ENCODE results near the gene KCNAB2. TPM values are rescaled to one million over a fixed set of nuclear protein-coding genes. Genes with fewer than 3 reads are reported as not detected.

KCNAB2 gene
- total RNA-seq, 2 donors from 2014 or later, result 210 to 232 TPM

DNA sequence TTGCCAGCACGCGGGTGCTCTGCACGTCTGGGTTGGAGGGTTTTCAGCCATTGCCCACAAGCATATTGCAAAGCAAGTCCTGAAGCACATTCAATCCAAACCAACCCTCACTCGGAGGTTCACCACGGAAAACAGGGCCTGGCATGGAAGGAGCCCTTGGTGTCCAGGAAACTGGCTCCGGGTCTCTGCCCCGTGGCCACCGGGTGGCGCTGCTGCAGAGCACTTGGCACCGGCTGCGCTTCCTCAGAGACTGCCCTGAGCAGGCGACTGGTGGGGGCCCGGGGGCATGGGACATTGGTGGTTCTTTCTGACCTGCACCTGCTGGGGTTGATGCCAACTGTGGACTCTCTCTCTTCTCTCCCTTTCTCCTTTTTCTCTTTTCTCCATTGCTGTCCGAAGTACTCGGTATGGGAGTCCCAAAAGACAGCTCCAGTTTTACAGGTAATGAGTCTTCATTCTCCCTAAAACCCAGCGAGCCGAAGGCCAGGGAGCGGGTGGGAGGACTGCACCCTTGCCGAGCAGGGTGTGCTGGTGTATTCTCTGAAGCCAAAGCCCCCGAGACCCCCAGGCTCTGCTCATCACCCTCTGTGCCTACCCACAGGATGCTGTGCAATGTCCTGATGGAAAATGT is 4.1 kb upstream of the KCNAB2 start:
- ATAC-seq (replicated peaks in 1 of 2) (peak in 1 of 2 donors; percentile 23), DNase-seq (peak; percentile 19 to 35)
- Mint-ChIP-seq H3K9me3 (no peaks in the 10 kb centered on the region), H3K36me3 (ENCODE audit: insufficient read depth in 2 of 2) (peaks cover 0 to 6% of the 10 kb centered on the region in 2 donors), H3K4me3 (no peak overlapping the region), H3K27ac (no peak overlapping the region), H3K27me3 (ENCODE audit: low read depth) (no peaks in the 10 kb centered on the region), H3K4me1 (ENCODE audit: low read depth) (peaks cover 27% of the 10 kb centered on the region)

DNA sequence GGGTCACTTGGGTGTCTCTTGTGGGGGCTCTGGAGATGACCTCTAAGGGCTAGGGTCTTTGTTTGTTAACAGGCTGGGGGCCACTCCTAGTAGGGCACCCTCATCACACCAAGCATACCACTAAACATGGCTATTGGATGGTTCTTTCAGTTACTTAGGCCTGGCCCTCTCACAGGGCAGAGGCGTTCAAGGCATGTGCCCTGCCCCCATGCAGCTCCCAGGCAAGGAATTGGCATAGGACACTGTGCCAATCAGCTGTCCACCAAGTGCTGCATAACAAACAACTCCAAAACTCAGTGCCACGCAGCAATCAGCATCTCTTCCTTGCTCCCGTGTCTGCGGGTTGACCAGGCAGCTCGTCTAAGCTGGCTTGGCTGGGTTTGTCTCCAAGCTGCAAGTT is 2.1 kb upstream of the KCNAB2 start:
- peaks cover 21% of the 10 kb centered on the region for H3K4me1 Mint-ChIP-seq (ENCODE audit: low read depth)
- H3K4me3 Mint-ChIP-seq, result no peak overlapping the region
- no peak overlapping the region for H3K27ac Mint-ChIP-seq
- no peaks in the 10 kb centered on the region for H3K27me3 Mint-ChIP-seq (ENCODE audit: low read depth)
- H3K9me3 Mint-ChIP-seq, result no peaks in the 10 kb centered on the region
- ATAC-seq (replicated peaks in 1 of 2) (no peak), DNase-seq (no peak)
- H3K36me3 Mint-ChIP-seq (ENCODE audit: insufficient read depth in 2 of 2), result peaks cover 3 to 9% of the 10 kb centered on the region in 2 donors

DNA sequence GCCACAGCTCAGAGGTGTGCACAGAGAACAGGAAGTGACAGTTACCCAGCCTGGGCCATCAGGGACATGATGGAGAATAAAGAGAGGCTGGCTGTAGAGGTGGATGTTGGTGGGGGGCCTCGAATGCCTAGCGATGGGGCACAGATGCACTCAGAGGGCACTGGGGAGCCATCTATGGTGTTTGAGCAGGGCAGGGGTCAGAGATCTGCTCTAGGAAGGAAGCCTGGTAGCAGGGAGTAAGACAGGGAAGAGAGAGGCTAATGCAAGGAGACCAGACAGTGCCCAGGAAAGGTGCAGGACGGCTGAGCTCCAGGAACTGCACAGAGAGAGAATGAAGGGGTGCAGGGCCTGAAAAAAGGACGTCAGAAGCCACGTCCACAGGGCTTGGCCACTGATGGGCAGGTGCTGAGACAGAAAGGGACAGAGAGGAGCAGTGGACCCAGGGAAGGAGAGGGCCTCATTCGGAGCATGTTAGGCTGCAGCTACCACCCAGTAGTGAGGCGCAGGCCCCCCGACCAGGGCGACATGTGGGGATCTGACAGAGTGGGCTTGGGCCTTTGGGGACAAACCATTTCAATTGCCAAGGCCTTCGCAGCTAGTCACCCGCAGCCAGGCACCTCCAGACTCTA is 1.1 kb upstream of the KCNAB2 start:
- peaks cover 21% of the 10 kb centered on the region for H3K4me1 Mint-ChIP-seq (ENCODE audit: low read depth)
- no peak overlapping the region for H3K4me3 Mint-ChIP-seq
- H3K27ac Mint-ChIP-seq, result no peak overlapping the region
- no peaks in the 10 kb centered on the region for H3K27me3 Mint-ChIP-seq (ENCODE audit: low read depth)
- no peak for ATAC-seq (replicated peaks in 1 of 2)
- peaks cover 3 to 9% of the 10 kb centered on the region in 2 donors for H3K36me3 Mint-ChIP-seq (ENCODE audit: insufficient read depth in 2 of 2)
- DNase-seq, result no peak
- no peaks in the 10 kb centered on the region for H3K9me3 Mint-ChIP-seq

DNA sequence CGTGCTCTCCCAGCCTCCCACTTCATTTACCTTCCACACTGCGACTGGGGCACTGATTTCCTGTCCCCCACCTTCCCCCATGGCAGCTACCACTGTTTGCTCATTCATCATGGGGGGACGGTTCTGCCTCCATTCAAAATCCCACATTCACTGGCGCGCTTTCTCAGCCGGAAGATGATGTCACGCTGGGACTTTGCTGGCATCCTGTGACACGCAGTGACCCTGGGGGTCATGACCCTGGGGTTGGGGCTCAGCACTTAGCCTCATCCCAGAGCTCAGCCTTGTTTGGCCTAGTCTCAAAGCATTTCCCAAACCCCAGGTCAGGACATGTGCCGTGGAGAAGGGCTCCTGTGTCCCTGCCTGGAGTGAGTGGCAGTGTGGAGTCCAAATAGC is 582 bp upstream of the KCNAB2 start:
- H3K4me3 Mint-ChIP-seq, result no peak overlapping the region
- DNase-seq (no peak), ATAC-seq (replicated peaks in 1 of 2) (no peak)
- H3K36me3 Mint-ChIP-seq (ENCODE audit: insufficient read depth in 2 of 2), result peaks cover 3 to 9% of the 10 kb centered on the region in 2 donors
- no peak overlapping the region for H3K27ac Mint-ChIP-seq
- no peaks in the 10 kb centered on the region for H3K27me3 Mint-ChIP-seq (ENCODE audit: low read depth)
- H3K4me1 Mint-ChIP-seq (ENCODE audit: low read depth), result peaks cover 21% of the 10 kb centered on the region
- H3K9me3 Mint-ChIP-seq, result no peaks in the 10 kb centered on the region

DNA sequence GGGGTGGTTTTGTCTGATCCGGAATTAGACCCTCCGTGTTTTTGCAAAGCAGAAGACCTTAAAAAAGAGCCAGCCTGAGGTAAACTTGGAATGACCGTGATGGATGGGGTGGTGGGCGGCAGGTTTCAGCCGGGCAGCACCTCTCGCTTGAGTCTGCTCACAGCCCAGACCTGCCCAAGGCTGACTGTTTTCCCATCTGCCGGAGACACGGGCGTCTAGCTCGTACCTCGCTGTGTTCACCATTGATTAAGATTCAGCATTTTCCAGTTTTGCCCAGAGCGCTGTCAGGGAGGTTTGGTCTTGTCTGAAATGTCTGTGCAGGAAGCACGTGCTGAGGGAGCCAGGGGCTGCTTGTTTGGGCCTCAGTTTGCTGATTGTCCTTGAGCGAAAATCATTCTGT is 591 bp downstream of the KCNAB2 start:
- ATAC-seq (replicated peaks in 1 of 2) (no peak), DNase-seq (no peak)
- Mint-ChIP-seq H3K27me3 (ENCODE audit: low read depth) (no peaks in the 10 kb centered on the region), H3K4me1 (ENCODE audit: low read depth) (peaks cover 21% of the 10 kb centered on the region), H3K4me3 (no peak overlapping the region), H3K36me3 (ENCODE audit: insufficient read depth in 2 of 2) (peaks cover 3 to 13% of the 10 kb centered on the region in 2 donors), H3K27ac (no peak overlapping the region), H3K9me3 (no peaks in the 10 kb centered on the region)

DNA sequence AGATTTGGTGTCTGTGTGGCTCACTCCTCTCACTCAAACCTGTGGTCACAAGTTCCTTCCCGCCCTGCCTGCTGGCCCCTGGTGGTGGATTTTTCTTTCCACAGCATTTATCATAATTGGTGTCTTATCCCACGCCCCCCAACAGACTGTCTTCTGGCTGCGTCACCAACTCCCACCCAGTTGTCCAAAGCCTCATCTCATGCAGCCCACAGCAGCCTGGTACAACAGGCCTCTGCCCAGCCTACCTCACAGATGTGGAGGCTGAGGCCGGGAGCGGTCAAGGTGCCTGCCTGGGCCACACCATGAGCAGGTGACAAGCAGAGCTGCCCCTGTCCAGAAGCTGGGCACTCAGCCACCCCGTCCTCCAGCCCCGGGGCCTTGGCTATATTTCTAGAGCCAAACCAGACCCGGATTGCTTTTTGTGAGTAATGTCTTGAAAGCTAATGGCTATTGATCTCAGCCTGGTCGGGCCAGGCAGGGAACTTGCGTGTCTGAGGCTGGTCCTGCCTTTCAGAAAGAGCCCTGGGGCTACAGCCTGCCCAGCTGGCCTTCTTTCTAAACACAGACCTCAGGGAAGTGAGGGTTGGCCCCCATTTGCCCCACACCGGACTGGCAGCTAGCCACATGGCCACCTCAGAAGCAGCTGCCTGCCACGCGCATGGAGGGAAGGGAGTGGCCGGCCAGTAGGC is 2.6 kb downstream of the KCNAB2 start:
- Mint-ChIP-seq H3K4me3 (no peak overlapping the region), H3K9me3 (no peaks in the 10 kb centered on the region), H3K27me3 (ENCODE audit: low read depth) (no peaks in the 10 kb centered on the region), H3K4me1 (ENCODE audit: low read depth) (peaks cover 16% of the 10 kb centered on the region), H3K36me3 (ENCODE audit: insufficient read depth in 2 of 2) (peaks cover 3 to 18% of the 10 kb centered on the region in 2 donors), H3K27ac (peak overlapping the region; percentile 24)
- DNase-seq, result no peak
- no peak for ATAC-seq (replicated peaks in 1 of 2)

DNA sequence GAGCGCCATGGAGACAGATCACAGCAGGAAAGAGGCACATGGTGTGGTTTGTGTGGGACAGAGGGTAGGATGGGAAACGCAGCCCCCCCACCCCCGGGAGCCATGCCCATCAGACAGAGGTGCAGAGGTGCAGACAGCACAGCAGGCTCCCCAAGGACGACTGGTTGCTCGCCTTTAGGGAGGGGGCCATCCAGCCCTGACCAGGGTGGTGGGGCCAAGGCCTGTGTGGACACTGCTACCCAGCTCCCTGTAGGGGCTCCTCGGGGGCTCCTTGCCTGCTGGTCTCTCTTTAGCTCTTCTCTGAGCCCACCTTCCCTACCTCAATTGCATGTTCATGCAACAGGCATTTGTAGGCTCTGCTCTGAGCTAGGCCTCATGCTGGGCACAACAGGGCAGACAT is 3.7 kb downstream of the KCNAB2 start:
- no peak for DNase-seq
- no peak overlapping the region for H3K27ac Mint-ChIP-seq
- H3K27me3 Mint-ChIP-seq (ENCODE audit: low read depth), result no peaks in the 10 kb centered on the region
- peaks cover 8% of the 10 kb centered on the region for H3K4me1 Mint-ChIP-seq (ENCODE audit: low read depth)
- H3K4me3 Mint-ChIP-seq, result no peak overlapping the region
- peaks cover 3 to 18% of the 10 kb centered on the region in 2 donors for H3K36me3 Mint-ChIP-seq (ENCODE audit: insufficient read depth in 2 of 2)
- no peaks in the 10 kb centered on the region for H3K9me3 Mint-ChIP-seq
- ATAC-seq (replicated peaks in 1 of 2), result no peak

DNA sequence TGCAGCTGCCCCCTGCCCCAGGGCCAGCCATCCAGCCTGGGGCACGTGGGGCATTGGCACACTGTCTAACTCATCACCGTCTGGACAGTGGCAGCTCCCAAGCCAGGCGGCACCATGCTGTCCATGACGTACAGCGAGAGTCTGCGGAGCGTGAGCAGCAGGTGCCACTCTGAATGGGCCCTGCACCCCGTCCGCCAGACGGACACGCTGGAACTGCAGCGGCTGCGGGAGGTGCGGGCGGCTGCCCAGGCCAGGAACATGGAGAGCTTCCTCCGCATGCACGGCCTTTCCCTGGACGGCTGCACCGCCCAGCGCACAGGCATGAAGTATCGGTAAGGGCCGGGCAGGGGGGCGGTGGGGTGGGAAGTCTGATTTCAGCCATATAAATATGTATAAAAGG is 5.7 kb downstream of the KCNAB2 start:
- no peaks in the 10 kb centered on the region for H3K9me3 Mint-ChIP-seq
- DNase-seq, result no peak
- peaks cover 3 to 15% of the 10 kb centered on the region in 2 donors for H3K36me3 Mint-ChIP-seq (ENCODE audit: insufficient read depth in 2 of 2)
- no peaks in the 10 kb centered on the region for H3K27me3 Mint-ChIP-seq (ENCODE audit: low read depth)
- no peak overlapping the region for H3K4me3 Mint-ChIP-seq
- H3K27ac Mint-ChIP-seq, result no peak overlapping the region
- no peak for ATAC-seq (replicated peaks in 1 of 2)
- peaks cover 10% of the 10 kb centered on the region for H3K4me1 Mint-ChIP-seq (ENCODE audit: low read depth)

DNA sequence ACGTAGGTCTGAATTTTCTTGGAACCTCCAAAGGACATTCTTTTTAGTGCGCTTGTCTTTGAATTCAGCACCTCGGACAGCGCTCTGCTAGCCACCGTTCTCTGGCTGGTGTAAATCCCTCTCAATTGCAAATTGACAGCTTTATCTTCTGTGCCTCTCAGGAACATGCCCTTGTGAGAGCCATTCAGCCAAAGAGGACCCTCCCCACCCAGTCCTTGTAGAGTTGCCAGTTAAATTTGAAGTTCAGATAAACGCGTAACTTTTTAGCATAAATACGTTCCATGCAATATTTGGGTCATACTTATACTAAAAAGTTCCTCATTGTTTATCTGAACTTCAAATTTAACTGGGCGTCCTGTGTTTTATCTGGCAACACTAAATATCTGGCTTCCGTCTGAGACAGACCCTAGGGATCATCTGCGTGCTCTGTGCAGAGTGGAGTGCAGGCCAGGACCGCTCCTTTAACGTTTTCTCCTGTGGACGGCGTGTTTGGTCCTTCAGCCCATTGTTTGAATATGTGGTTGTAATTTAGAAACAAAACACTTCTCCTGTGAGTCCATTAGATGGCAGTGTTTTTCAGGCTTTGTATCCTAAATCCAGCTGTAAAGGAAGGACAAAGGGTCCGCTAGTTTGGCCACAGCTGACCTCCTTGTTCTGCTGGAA is 7.0 kb downstream of the KCNAB2 start:
- H3K27ac Mint-ChIP-seq, result no peak overlapping the region
- no peaks in the 10 kb centered on the region for H3K9me3 Mint-ChIP-seq
- H3K36me3 Mint-ChIP-seq (ENCODE audit: insufficient read depth in 2 of 2), result peaks cover 4 to 12% of the 10 kb centered on the region in 2 donors
- peaks cover 4% of the 10 kb centered on the region for H3K4me1 Mint-ChIP-seq (ENCODE audit: low read depth)
- ATAC-seq (replicated peaks in 1 of 2) (no peak), DNase-seq (peak; percentile 33 to 40)
- H3K4me3 Mint-ChIP-seq, result no peak overlapping the region
- H3K27me3 Mint-ChIP-seq (ENCODE audit: low read depth), result no peaks in the 10 kb centered on the region

DNA sequence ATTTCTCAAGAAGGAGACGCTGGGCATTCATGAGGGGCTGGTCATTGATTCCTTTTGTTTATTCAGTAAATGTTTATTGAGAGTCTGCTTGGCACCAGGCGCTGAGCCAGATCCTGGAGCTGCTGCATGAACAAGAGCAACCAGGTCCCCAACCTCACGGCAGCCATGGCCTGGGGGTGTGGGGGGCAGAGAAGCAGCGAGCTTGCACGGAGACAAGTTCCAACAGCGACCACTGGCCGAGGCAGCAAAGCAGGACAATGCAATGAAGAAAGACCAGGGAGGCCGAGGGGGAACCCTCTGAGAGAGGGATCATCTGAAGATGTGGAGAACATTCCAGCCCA is 7.5 kb downstream of the KCNAB2 start:
- Mint-ChIP-seq H3K27me3 (ENCODE audit: low read depth) (no peaks in the 10 kb centered on the region), H3K9me3 (no peaks in the 10 kb centered on the region), H3K4me3 (no peak overlapping the region), H3K4me1 (ENCODE audit: low read depth) (peaks cover 4% of the 10 kb centered on the region), H3K36me3 (ENCODE audit: insufficient read depth in 2 of 2) (peaks cover 2 to 12% of the 10 kb centered on the region in 2 donors), H3K27ac (peak overlapping the region; percentile 3)
- ATAC-seq (replicated peaks in 1 of 2) (no peak), DNase-seq (no peak)

DNA sequence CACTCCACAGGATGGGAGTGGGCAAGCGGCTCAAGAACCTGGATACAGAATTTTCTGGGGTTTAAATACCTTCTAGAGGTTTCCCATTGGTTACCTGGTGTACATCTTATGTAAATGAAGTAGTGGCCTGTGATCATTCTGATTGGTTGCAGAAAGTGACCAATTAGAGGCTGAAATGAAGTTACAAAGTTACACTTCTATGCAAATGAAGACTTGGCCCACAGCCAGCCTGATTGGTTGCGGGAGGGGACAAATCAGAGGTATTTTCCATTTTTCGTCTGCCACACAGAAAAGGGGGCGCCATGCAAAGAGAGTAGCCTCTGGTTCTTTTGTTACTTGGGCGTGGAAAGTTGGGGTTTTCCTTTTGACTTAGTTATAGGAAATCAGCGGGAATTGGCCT is 8.9 kb downstream of the KCNAB2 start:
- Mint-ChIP-seq H3K27me3 (ENCODE audit: low read depth) (no peaks in the 10 kb centered on the region), H3K4me1 (ENCODE audit: low read depth) (peaks cover 4% of the 10 kb centered on the region), H3K27ac (no peak overlapping the region), H3K4me3 (no peak overlapping the region), H3K9me3 (no peaks in the 10 kb centered on the region), H3K36me3 (ENCODE audit: insufficient read depth in 2 of 2) (peaks cover 1 to 12% of the 10 kb centered on the region in 2 donors)
- DNase-seq (no peak), ATAC-seq (replicated peaks in 1 of 2) (no peak)

DNA sequence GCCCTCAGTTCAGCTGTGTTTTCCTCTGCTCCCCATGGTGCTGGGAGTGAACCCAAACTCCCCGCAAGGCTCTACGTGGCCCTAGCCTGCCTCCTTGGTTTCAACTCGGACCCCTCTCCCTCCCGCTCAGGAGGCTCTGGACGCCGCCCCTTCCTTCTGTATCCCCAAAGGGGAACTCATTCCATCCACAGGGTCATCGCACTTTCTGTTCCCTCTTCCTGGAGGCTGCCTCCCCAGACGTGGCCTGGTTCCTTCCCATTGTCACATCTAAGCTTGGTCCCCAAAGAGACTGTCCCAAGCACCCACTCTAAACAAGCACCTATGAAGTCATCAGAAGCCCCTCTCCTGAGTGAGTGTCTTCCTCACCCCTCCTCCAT is 10.9 kb downstream of the KCNAB2 start:
- DNase-seq, result no peak
- H3K9me3 Mint-ChIP-seq, result no peaks in the 10 kb centered on the region
- peaks cover 4% of the 10 kb centered on the region for H3K4me1 Mint-ChIP-seq (ENCODE audit: low read depth)
- H3K27ac Mint-ChIP-seq, result no peak overlapping the region
- no peaks in the 10 kb centered on the region for H3K27me3 Mint-ChIP-seq (ENCODE audit: low read depth)
- peaks cover 4 to 7% of the 10 kb centered on the region in 2 donors for H3K36me3 Mint-ChIP-seq (ENCODE audit: insufficient read depth in 2 of 2)
- ATAC-seq (replicated peaks in 1 of 2), result no peak
- H3K4me3 Mint-ChIP-seq, result no peak overlapping the region

DNA sequence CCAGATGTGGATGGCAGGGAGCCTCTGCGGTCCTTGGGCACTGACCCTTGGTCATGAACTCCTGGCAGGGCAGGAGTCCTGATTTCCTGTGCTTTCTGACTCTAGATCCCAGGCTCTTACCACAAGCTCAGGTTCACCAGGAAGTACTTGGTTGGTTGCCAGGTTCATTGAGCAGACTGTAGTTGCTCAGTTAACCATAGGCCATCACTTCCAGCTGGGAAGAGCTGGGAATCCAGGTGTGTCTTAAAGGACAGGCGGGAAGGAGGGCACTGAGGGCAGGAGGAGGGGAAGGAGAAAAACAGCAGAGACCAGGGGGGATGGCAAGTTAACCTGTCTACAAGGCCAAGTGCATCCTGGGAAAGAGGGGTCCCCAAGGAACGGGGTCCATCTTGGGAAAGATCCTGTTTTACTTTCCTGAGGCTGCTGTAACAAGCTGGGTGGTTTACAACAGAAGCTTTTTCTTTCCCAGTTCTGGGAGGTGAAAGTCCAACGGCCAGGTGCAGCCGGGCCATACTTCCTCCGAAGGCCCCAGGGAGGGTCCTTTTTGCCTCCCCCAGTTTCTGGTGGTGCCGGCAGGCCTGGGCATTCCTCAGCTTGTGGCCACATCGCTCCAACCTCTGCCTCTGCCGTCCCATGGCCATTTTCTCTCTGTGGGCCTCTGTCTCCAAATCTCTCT is 11.6 kb downstream of the KCNAB2 start:
- Mint-ChIP-seq H3K27ac (no peak overlapping the region), H3K4me1 (ENCODE audit: low read depth) (peaks cover 4% of the 10 kb centered on the region), H3K27me3 (ENCODE audit: low read depth) (no peaks in the 10 kb centered on the region), H3K4me3 (no peak overlapping the region), H3K36me3 (ENCODE audit: insufficient read depth in 2 of 2) (peaks cover 5 to 7% of the 10 kb centered on the region in 2 donors), H3K9me3 (no peaks in the 10 kb centered on the region)
- ATAC-seq (replicated peaks in 1 of 2) (no peak), DNase-seq (no peak)

All from activated T-cell treated with anti-CD3 and anti-CD28 coated beads, Interleukin-2, amount 50 U/mL, for 72 hours (primary cell).